T1000 (cell line): Measurements from ENCODE around the gene ENTPD6.
A peak's percentile ranks its signal among the peaks of the same experiment; 100 is the strongest.

Experiments used
- DNase-seq: peaks from one replicate; lab custom pipeline; 2025; ENCODE audit warnings: mixed read lengths; lab: John Stamatoyannopoulos, UW

Gene ENTPD6

DNA sequence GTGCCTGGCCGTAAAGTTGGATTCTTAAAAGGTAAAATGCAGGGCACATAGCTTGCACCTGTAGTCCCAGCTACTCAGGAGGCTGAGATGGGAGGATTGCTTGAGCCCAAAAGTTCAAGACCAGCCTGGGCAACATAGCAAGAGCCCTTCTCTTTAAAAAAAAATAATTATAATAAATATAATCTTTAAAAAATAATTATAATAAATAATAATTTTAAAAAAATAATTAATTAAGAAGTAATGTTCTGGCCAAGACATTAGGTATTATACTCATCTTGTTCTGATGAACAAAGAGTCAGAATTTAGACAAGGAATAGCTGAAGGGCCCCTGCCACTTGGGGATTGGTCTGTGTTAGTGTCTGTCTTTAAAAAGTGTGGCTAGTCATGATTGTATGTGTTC lies 13.9 kb downstream of the ENTPD6 start:
- DNase-seq = no peak

DNA sequence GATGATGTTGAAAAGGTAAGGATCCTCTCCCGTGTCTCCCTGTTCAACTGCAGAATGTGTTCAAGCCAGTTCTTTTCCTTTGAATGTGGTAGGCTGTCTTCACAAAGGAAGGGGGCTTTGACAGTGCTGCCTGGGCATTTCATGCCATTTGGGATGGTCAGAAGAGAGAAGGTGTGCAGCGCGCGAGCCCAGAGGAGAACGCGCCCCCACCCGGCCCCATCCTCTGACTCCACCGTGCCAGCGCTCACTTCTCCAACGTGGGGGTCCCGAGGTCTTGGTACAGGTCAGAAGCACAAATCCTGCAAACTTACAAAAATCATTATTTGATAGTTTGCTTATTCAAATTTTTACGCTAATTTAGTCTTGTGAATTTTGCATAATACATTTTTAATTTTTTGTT lies 14.4 kb downstream of the ENTPD6 start:
- no peak for DNase-seq

DNA sequence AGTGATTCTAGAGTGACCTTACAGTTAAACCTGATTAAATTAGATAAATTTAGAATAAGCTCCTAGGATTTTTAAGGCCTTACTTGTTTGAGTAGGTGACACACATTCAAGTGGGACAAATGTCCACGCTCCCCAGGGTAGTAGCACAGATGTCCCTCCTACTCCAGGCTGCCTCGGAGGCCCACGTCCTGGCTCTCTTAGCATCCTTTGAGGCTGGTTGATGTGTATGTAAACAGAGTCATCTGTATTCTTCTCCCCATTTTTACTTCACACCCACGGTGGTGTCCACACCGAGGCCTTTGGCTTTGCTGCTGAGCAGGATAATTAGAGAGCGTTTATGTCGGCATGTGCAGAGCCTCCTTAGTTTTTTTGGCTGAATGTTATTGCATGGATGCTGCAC lies 15.8 kb downstream of the ENTPD6 start:
- no peak for DNase-seq

DNA sequence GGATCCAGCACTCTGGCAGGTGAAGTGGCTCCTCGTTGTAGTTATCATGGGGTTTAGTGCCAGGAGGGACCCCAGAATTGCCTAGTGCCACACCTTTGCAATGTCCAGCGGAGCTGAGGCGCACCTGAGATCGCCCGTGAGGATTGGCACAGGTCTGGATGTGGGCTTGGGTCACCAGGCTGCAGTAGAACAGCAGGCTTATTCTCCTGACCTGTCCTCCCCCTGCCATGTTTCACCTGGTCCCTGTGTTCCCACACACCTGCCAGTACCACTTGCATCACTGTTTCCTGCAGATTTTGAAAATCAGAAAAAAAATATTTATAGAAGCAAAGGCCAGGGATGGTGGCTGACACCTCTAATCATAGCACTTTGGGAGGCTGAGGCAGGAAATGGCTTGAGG lies 16.7 kb downstream of the ENTPD6 start:
- DNase-seq = no peak

DNA sequence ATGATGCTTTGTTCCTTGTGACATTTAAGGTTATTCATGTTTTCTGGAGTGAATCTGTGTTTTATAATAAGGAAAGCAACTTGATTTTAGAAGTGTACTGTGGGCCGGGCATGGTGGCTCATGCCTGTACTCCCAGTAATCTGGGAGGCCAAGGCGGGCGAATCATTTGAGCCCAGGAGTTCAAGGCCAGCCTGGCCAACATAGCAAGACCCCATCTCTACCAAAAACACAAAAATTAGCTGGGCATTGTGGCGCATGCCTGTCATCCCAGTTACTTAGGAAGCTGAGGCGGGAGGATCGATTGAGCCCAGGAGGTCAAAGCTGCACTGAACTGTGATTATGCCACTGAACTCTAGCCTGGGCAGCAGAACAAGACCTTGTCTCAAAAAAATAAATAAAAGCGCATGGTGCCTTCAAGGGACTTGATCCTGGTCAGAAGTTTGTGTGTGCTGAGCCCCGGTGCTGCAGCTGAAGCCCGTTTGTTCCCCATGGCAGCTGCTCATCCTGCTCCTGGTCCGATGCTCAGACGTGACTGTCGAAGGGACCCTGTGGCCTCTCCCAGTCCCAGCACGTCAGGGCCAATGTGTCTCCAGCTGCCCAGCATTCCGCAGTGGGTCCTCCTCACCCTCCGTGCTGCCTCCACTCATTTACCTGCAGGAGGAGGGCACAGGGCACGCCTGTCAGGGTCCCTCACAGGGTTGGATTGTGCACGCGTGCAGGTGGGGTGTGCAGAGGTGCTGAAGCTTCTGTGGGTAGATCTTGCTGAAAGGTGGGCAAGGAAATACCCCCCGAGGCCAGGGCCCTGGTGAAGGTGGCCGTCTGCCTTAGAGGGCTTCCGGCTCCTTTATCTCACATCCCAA lies 18.3 kb downstream of the ENTPD6 start:
- DNase-seq = no peak

DNA sequence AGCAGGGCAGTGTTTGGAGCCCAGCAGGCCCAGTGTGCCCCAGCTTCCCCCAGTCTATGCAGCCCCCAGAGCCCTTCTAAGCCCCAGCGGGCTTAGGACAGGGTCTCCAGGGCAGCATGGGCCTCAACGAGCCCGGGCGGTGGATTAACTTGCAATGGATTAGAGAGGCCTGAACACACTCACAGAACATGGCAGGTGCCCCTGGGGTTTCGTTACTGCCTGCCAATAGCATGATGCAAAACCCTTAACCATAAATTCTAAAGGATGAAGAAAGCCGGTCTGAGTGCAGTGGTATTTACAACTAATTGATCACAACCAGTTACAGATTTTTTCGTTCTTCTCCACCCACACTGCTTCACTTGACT lies 18.9 kb downstream of the ENTPD6 start:
- DNase-seq = no peak

DNA sequence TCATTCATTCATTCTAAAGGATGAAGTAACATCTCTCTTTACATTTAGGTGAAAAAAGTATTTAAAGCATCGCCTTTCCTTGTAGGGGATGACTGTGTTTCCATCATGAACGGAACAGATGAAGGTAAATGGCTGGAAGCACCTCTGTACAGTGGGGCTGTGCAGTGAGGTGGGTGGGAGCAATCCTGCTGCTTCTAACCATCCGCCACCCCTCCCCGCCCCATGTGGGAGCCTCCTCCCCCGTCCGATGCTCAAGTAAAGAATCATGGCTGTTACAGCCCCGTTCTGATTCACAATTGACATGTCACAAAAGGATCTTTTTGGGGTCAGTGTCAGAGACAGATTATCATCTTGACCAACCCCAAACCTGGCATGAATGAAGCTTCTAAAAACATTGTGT lies 19.3 kb downstream of the ENTPD6 start:
- no peak for DNase-seq

DNA sequence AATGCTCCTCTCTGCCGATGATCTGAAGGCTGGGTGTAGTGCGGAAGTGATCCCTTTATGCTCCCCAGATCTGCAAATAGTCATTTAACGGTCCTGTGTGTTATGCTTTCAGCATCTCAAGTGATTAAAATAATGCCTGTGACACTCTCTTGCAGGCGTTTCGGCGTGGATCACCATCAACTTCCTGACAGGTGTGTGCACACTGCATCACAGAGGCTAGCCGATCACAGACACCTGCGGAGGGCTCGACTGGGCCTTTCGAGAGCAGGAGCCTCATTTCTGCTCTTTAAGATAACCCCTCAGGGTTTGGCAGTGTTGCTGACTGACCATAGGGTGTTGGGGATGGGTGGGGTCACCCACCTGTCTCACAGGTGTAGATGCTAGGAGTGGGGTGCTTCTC lies 20.0 kb downstream of the ENTPD6 start:
- no peak for DNase-seq

DNA sequence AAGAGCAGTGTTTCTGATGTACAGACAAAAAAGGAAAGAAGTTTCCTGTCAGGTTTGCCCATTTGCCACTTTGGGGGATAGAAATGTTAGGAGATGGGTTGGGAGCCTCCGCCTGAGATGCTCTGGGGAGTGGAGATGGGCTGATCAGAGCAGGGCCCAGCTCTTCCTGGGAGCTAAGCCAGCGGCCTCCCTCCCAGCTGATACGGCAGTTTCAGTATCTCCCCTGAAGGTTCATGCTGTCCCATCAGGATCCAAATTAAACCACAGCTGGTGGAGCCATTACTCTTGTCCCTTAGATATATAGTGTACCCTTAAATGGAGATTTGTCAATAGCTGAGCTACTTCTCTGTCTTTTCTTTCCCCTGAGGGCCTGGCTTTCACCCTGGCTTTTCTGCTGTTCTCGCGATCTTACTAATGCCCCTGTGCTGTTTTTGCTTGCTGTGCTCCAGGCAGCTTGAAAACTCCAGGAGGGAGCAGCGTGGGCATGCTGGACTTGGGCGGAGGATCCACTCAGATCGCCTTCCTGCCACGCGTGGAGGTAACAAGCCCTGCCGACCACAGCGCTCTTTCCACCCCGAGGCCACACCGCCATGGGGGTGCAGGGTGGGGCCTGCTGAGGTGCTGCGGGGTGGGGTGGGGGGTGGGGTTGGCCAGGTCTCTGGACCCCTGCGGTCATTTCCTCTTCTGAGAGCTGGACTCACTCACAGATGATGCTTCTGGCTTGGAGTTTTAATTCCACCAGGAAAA lies 20.9 kb downstream of the ENTPD6 start:
- DNase-seq = no peak

DNA sequence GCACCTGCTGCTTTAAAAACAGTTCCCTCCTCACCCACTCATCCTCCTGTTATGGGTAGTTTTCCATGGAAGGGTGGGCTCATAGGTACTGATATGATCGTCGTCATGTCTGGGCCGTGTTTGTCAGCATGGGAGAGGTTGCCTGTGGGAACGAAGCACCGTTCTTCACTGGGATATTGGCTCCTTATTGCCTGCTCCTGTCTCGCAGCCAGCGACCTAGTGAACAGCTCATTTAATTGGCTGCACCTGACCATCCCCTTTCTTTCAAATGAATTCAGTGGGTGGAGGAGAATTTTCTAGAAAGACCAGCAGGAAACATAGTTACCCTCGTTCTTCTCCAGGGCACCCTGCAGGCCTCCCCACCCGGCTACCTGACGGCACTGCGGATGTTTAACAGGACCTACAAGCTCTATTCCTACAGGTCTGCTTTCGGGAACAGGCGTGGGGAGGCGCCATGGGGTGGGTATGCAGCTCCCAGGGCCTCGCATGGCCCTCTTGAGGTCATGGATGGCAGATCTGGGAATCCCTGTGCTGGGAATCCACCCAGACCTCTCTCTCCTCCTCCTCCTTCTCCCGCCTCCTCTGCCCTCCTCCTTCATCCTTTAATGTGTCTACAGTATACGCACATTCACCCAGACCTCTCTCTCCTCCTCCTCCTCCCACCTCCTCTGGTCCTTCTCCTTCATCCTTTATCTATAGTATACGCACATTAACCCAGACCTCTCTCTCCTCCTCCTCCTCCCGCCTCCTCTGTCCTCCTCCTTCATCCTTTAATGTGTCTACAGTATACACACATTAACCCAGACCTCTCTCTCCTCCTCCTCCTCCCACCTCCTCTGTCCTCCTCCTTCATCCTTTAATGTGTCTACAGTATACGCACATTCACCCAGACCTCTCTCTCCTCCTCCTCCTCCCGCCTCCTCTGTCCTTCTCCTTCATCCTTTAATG lies 21.9 kb downstream of the ENTPD6 start:
- no peak for DNase-seq

DNA sequence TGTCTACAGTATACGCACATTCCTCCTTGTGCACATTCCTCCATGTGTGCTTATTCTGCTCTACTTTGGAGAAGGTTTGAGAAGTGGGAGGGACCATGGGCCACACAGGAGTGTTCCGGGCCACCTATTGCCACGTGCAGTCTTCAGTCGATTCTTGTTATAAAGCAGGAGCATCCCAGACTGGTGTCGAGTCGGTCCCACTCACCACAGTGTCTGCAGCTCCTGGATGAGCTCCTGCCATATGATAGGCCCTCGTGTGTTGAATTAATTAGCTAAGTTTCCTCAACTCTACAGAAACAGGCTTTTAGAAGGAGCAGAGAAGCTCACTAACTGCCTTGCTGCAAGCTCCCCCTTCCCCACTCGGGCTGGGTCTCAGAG lies 22.6 kb downstream of the ENTPD6 start:
- no peak for DNase-seq

DNA sequence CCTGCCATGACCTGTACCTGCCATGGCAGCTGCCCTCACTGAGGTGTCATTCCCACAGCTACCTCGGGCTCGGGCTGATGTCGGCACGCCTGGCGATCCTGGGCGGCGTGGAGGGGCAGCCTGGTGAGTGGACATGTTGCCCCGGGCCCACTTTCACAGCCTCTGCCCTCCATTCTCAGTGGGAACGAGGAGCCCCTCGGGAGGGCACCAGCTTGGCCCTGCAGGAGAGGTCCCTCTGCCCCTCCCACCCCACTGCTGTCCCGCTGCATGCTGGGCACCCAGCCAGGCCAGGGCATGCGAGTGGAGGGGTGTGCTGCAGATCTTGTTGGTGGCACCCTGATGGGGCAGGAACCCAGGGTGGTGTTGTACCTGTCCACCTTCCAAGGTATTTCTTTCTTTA lies 23.0 kb downstream of the ENTPD6 start:
- DNase-seq = no peak

DNA sequence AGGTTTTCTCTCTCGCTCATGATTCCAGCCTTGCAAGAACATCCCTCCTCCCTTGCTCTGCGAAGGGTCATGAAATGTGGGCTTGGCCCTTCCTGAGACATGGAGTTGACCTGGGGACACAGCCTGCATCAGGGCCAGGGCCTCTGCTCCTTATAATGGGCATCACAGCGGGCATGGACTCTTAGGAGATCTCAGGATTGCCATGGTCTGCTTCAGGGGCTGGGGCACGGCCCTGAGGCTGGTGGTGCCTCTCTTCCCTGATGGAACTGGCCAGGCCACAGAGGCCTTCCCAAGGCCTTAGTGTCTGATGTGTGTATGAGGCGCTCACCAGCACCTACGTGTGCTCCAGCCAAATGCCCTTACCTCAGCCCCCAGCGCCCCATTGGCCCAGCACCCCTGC lies 23.9 kb downstream of the ENTPD6 start:
- no peak for DNase-seq

DNA sequence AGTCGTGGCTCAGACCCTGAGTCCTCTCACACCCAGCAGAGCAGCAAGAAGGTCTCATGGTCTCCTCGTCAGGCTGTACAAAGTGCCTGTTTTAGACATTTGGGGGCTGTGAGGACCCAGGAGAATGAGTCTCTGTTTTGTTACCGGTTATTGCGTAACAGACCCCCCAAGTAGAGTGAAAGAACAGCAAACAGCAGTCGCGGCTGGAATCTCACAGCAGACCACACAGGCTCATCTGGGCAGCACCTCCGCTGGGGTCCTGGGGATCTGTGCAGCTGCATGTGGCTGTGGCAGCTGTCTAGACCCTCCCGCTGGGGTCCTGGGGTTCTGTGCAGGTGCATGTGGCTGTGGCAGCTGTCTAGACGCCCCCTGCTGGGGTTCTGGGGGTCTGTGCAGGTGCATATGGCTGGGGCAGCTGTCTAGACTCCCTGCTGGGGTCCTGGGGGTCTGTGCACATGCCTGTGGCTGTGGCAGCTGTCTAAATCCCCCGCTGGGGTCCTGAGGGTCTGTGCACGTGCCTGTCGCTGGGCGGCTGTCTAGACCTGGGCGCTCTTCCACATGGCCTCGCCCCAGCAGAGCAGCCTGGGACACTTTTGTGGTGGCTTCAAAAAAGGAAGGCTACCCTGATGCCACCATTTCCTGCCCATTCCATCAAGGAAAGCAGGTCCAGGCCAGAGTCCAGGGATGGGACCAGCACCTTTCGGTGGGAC lies 24.7 kb downstream of the ENTPD6 start:
- no peak for DNase-seq

DNA sequence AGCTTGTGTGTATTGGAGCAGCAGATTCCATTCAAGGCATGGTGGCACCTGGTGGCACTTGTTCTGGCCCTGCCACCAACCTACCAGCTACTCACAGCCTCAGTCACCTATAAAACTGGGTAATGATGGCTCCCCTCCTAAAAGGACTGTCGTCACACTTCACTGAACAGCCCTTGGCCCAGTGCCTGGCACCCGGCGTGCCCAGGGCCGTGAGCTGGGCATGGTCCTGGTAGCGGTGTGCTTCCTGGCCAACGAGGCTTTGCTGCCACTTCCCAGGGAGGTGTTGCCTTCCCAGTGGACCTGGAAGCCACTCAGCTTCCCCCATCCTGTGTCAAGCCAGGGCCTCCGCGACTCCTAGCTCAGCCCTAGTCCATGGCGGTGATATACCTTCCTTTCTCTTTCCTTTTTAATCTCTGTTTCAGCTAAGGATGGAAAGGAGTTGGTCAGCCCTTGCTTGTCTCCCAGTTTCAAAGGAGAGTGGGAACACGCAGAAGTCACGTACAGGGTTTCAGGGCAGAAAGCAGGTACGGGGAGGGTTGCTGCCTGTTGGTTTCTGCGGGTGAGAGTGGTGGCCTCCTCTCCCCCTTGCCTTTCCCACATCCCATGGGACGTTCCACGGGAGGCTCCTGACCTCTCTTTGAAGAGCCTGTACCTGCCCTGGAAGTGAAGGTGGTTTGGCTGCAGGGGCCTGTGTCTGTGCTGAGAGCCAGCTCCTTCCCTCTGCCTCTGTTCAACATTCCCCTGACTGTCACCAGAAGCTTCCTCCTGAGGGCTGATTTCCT lies 25.5 kb downstream of the ENTPD6 start:
- no peak for DNase-seq

DNA sequence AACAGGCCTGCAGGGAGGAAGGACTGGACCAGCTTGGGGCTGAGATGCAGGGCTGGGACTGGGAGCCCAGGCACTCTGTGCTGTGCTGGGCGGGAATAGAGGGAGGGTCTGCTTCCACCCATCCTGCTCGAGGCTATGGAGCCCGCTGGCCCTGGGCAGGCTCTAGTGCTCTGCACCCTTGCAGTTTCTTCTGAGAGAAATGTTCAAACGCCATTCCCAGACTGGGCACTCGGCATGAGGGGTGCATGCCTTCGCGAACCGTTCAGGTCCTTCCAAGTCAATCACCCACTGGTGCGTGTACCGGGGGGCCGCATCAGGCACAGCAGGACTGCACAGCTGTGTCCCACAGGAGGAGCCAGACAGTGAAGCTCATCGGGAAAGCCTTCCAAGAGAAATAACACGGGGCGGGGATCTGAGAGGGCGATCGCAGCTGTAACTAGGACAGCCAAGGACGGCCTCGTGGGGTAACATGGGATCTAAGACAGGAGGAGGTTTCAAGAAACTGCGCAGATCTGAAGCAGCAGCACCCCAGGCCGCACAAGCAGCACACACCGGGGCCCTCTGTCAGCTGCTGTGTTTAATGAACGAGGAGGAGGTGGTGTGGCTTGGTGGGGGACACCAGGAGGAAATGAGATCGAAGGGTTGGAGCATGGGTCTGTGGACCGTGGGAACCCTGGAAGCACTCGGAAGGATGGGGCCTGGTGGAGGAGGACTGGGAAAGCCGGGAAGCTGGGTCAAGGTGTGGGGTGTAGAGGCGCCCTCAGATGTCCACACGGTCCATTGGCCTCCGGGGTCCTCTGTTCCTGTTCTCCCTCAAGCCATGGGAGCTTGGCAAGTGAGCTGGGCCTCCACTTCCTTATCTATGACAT lies 26.3 kb downstream of the ENTPD6 start:
- no peak for DNase-seq

DNA sequence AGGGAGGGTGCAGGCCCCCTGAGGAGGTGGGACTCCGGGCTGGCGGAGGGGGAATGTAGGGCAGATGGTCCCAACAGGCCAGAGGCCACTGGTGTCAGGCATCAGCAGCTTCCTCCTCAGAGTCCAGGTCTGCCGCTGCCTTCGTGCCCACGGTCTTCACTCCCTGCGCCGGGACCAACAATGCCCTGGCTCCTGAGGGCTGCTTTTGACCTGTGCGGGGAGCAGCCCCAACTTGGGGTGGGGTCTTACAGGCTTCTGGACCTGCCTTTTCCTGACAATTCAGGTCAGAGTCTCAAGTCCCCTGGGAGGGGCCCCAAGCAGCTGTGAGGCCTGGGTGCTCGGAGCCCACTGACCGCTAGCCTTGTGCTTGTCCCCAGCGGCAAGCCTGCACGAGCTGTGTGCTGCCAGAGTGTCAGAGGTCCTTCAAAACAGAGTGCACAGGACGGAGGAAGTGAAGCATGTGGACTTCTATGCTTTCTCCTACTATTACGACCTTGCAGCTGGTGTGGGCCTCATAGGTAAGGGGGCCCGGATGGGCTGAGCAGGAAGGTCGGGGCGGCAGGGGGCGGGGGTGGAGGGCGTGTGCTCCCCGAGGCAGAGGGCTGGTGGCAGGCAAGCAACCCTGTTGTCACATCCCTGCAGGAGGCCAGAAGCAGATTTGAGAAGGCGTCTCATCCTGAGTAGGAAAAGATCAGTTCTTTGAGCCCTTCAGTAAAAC lies 27.1 kb downstream of the ENTPD6 start:
- no peak for DNase-seq

DNA sequence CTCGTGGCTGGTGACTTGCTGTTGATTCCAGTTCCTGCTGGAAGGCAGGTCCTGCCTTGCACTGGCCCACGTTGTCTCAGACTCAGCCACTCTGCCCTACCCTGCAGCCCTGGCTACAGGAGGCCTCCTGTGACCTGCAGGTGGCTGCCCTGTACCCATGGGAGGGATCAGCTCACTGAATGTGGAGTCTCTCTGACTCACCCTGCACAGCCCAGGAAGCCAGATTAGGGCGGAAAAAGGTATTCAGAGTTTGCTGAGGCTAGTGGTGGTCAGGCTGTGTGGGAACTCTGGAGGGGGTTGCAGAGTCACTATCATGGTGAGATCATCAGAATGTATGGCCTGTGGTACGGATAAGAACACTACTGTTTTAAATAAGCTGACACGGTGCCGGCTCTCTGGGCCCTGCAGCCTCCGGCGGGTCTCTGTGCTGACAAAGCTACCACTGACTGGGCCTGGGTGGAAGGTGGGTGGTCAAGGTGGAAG lies 27.7 kb downstream of the ENTPD6 start:
- peak; percentile 76 for DNase-seq
